Activated naive CD4-positive, alpha-beta T cell treated with Interleukin-2 at 50 U/mL for 16 hours (primary cell): Measurements from ENCODE around the gene PCDH9.
"Not testable (repeated sequence)": the region's sequence is repeated elsewhere in the genome, so short reads cannot be mapped to it uniquely, and the experiment has no call there.

Experiments used
- DNase-seq: peaks from one replicate; pipeline ENCODE4 v3.0.0-alpha.2; 2020

The PCDH9 gene

DNA sequence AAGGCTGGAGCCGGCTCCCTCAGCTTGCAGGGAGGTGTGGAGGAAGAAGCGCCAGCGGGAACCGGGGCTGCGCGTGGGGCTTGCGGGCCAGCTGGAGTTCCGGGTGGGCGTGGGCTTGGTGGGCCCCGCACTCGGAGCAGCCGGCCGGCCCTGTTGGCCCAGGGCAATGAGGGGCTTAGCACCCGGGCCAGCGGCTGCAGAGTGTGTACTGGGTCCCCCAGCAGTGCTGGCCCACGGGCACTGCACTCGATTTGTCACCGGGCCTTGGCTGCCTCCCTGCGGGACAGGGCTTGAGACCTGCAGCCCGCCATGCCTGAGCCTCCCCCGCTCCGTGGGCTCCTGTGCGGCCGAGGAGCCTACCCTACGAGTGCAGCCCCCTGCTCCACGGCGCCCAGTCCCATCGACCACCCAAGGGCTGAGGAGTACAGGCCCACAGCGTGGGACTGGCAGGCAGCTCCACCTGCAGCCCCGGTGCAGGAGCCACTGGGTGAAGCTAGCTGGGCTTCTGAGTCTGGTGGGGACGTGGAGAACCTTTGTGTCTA, 608.2 kb downstream of the PCDH9 start:
- not testable (repeated sequence) for DNase-seq

DNA sequence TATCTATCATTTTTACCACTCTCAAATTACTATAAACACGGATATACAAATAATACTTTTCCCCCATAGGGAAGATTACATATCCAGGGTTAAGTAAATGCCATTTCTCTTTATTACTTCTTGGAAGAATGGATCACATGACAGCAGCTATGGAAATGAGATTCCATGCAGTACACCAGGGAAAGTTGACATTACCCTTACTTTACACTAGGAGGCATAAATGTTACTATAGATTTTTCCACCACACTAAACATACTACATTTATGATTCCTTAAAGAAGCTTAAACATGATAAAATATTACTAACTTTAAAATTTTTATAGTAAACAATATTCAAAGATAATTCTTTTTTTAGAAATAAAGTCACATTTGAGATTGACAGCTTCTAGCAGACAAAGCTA, 611.4 kb downstream of the PCDH9 start:
- DNase-seq, result no peak

DNA sequence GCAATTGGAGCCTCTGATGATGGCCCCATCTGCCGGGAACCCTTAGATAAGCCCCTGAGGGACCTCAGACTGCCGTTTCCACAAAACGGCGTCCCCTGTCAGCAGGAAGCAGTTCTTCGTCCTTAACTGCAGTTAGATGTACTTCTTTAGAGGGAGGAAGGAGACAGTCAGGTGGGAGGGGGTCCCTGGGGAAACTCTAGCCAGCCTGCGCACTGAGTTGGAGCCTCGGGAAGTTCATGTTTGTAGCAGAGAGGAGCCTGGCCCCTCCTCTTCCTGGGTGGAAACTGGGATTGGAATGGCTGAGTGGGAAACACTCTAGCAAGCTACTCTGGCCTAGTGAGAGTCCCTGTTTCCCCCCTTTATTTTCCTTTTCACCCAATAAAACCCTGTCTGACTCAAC, 612.4 kb downstream of the PCDH9 start:
- DNase-seq, result no peak

DNA sequence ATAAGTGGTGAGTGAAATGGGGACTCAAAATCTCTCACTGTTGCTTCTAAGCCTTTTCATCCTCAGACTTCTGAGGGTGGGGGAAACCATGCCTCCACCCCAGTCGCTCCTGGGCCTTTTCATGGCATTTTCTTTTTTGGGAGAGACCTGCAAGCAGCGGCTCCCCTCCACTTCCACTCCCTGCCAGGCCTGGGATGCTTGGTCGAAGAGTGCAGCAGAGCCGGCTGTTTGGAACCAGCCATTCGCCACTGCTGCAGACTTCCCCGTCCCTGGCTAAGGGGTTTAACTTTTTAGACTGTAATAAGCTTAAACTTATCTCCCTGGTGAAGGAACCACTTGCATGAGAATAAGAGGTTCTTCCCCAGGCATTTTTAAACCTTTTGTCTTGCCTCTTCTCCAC, 617.2 kb downstream of the PCDH9 start:
- DNase-seq, result no peak

DNA sequence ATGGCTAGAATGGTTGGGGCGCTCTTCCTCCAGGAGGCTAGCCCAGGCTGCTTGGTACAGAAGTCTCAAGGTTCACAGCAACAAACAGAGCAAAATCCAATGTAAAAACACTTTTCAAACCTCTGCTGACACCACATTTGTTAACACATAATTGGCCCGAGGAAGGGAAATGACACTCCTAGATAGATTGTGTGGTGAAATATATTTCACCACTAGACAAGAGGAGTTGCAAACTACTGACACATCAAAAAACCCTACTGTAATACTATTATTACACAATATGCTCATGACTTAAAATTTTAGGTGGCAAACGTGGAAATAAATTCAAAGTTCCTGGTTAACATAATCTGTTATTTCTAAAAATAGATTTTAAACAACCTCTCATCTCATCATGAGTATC, 643.6 kb downstream of the PCDH9 start:
- no peak for DNase-seq

DNA sequence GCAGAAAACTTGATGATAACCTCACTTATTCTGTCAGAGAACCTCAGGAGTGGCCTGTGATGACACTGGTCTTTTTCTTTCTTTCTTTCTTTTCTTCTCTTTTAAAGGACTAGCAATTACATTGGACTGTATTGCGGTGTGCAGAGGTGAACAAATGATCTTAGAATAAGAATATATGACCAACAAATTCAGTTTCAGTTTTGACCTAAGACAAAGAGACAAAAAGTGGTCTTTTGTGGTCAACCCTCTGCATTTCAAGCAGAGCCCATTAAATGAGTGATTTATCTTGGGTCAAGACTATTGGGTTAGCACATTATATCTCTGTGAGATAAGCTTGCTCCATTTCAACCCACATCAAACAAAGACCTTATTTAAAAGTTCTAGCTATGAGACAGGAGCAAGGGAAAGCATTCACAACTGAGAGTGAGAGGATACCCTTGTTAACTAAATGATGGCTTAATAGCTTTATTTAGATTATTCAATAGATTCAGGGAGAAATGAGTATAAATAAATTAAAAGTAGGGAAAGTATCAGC, 644.4 kb downstream of the PCDH9 start:
- DNase-seq, result no peak

DNA sequence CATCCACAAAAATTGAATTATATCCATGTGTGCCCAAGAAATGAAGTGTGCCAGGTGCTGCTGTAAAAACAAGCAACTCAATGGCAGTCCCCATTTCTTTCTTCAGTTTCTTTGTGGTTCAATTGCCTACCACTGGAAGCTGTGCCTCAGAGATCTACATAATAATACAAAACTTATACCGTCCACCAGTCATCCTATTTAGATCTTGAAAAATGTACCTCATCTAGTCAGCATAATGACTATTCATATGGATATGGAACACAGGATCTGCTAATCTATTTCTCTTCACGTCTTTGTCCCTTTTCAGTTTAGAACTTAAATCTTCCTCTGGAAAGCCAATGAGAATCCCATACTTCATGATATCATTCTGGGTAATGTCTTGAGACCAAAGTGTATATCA, 648.5 kb downstream of the PCDH9 start:
- DNase-seq, result no peak

DNA sequence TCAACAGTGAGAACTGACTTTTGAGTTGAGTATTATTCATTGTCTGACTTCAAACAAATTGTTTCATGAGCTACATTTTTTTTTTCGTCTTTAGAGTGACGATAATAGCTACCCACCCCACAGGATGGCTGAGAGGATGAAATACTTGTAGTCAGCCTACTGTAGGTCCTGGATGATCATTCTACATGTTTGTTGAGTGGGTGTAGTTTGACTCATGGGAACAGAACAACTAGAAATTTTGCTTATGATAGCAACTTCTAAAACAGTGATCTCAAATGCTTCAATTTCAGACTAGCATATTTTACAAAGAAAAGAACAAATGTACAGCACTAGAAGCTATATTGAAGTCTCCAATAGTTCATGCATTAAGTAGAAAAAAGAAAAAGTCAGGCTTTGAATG, 651.8 kb downstream of the PCDH9 start:
- no peak for DNase-seq

DNA sequence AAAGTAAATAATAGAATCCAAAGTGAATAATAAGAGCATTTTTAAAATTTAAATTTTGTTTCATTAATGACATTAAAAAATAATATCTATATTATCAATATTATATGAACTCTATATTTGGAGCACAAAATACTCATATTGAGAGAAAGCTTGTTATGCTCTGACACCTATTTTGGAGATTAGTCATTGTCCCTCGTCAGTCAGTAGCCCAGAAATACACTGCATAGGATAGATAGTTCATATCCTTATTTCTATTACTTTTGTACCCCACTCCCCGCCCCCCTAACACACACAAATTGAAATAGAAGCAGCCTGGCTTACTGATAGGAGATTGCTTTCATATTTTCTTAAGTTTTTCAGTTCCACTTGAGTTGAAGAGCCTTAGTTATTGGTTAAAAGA, 652.8 kb downstream of the PCDH9 start:
- DNase-seq, result no peak

DNA sequence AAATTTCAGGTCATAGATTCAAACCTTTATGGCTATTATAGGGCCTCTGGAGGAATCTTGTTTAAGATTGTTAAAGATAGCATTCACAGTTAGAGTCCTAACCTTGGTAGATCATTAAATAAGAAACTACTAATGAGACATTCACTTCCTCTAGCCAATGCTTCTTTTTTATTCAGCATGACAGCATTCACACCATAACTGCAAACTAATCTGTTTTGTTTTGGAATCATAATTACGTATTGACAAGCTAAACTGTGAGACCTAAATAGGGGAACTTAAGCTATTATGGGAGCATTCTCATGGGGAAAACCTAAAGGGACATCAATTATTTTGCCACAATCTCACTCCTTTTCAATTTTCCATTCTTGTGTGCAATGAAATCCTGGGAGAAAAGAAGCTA, 653.8 kb downstream of the PCDH9 start:
- no peak for DNase-seq

DNA sequence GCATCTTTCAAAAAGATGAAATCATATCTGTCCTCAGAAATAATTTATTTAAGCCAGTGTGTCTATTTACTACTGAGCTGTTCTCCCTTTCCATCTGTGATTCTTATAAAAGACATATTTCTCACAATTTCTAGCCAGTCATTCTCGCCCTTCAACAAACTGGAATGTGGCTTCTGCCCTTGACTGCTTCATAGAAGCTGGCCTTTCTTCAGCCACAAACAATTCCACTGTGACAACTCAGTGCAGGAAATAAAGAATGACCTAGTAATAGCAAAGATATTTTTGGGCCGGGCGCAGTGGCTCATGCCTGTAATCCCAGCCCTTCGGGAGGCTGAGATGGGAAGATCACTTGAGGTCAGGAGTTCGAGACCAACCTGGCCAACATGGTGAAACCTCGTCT, 655.5 kb downstream of the PCDH9 start:
- no peak for DNase-seq

DNA sequence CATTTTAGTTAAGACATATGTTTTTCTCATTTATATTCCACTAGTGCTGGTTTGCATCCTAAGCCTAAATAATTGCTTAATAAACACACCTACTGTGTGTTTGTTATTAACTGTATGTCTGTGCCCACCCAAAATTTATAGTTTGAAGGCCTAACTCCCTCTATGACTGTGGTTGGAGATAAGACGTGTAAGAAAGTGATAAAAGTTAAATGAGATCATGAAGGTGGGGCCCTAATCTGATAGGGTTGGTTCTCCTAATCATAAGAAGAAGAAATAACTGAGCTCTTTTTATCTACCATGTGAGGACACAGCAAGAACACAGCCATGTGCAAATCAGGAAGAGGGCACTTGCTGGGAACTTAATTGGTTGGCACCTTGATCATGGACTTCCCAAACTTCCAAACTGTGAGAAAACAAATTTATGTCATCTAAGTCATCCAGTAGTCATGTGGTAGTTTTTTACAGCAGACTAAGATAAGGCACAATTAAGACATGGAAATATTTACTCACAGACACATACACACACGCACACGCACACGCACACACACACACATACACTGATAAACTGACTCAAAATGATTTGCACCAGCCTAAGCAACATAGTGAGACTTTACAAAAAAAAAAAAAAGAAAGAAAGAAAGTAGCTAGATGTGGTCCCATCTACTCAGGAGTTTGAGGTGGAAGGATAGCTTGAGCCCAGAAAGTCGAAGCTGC, 662.1 kb downstream of the PCDH9 start:
- DNase-seq, result no peak

DNA sequence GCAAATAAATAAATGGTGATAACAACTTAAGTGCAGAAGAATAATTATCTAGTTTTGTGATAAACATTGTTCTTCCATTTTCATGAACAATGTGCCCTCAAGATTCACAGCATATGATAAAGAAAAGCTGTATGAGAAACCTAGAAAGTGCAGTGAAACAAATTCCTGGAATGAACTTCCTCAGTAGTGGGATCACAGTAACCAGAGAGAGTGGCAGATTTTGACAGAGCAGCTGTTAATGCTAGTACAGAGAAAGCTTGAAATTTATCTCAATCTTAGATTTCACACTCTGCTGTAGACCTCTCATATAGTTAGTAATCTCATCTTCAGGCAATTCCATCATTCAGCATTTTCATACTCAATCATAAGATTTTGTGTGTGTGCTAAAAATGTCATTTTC, 664.9 kb downstream of the PCDH9 start:
- no peak for DNase-seq

DNA sequence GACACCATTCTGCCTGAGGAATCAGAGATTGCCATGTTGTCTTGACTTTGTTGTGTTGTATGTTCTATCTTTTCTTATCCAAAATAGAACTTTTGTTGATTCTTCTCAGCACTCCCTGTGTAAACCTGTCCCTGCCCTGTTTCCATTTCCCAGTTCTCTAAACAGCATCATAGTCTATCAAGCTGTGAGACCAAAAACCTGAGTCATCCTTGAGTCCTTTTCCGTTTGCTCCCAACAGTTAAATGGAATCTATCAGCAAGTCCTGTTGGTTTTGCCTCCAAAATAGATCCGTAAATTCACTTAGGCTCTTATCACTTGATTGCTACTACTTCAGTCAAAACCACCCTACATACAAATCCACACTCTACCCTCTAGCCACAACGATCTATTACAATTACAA, 667.1 kb downstream of the PCDH9 start:
- DNase-seq, result no peak

DNA sequence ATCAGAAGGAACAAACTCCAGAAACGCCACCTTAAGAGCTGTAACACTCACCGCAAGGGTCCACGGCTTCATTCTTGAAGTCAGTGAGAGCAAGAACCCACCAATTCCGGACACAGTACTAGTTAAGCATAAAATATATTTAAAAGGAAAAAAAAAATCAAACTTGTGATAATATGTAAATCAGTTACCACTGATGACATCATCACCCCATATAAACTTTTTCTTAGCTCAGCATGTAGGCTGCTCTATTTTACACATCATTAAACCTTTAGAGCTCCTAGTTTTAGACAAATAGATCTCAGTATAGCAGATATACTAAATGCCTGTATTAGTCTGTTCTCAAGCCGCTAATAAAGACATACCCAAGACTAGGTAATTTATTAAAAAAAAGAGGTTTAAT, 668.1 kb downstream of the PCDH9 start:
- no peak for DNase-seq

DNA sequence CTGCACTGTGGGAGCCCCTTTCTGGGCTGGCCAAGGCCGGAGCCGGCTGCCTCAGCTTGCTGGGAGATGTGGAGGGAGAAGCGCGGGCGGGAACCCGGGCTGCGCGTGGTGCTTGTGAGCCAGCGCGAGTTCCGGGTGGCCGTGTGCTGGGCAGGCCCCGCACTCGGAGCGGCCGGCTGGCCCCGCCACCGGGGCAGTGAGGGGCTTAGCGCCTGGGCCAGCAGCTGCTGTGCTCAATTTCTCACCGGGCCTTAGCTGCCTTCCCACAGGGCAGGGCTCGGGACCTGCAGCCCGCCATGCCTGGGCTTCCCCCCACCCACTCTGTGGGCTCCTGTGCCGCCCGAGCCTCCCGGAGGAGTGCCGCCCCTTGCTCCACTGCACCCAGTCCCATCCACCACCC, 669.1 kb downstream of the PCDH9 start:
- DNase-seq, result no peak

DNA sequence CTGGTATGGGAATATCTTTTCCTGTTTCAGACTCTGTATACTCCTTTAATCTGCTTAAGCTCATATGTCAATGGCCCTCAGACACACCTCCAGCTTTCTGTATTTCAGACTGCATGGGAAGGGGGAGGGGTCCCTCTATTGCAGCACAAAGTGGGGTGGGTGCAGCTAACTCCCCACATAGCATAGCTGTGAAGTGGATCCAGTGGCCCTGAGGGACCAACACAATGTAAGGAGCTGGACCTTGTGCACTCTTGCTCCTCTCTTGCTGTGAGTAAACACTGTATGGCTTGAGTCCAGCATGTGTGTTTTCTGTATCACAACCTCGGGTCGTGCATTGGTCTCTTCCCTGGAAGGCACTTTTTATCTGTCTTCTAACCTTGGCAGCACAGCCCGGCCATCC, 669.9 kb downstream of the PCDH9 start:
- no peak for DNase-seq

DNA sequence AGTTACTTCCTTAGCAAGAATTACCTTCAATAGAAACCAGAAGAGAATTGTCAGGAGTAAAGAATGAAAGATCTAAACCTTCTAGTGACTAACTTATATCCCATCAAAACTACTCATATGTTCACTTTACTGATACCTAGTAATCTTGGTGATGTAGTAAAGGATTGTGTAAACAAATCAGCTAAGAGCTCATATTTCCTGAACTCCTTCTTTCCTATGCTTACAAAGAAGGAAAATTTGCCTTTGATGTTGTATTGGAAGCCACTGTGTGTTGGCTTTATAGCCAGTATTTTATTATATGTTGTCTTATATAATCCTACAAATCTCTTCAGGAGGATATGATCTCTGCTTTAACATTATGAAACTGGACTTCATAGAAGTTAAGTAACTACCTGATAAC, 671.0 kb downstream of the PCDH9 start:
- no peak for DNase-seq

DNA sequence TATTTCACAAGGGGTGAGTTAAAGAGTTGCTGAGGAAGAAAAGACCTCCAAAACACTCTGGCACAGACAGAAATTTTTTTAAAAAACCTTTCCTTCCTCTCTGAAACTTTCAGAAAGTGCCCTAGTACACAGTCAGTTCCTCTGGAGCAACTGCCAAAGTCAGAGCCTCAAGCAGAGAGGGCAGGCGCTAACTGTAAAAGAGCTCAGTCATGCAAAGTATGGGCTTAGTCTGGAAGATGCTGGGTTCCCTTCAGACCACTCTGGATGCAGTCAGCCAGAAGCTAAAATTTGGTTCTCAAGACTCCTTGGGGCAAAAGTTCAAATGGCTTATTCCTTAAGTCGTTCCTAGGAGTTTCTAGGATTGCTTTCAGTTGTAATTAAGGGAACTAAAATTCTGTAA, 671.6 kb downstream of the PCDH9 start:
- DNase-seq, result no peak

DNA sequence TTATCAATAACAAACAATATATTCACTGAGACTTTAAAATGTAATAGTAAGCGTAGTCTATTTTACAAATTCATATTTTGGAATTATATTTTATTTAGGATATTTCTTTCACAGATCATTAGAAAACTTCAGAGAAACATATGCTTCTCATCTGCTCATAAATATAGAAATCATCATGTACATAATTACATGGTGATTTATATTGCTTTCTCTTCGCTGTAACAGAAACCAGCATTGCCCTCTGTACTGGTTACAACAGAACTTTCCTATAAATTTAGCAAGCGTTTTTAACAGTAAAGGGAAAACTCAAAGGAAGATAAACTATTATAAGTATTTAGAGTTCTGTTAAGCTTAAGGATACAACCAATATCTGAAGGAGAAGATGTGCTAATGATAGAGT, 672.8 kb downstream of the PCDH9 start:
- DNase-seq, result no peak

DNA sequence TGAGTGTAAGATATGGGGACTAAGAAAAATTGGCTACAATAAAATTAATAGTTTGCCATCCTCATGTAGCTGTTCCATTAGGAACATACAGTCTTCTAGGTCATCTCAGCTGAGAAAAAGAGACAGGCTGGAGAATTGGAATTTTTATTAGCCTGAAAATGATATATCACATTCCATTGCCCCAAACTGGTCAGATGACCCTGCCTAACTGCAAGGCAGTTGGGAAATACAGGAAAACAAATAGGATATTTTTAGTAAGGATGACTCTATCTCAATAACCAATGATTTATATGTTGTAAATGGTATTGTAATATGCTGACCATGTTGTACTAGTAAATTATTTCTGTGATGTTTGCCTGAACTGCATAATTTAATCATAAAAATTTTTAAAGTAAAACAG, 673.8 kb downstream of the PCDH9 start:
- no peak for DNase-seq

DNA sequence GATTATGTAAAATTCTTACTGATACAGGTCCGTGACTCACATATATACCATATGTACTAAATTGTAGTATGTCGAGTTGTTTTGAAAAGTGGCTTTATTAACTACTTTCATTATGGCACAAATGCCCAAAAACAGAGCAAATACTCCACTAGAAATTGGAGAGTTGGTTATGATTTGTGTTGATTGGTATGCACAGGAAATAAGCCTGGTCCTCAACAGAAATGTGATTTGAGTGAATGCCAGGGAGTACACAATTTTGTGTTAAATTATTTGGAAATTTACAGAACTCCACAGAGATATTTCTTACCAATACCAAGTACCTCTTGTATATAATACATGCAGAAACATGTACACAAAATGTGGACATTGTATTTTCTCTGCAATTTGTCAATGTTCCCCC, 676.7 kb downstream of the PCDH9 start:
- no peak for DNase-seq

DNA sequence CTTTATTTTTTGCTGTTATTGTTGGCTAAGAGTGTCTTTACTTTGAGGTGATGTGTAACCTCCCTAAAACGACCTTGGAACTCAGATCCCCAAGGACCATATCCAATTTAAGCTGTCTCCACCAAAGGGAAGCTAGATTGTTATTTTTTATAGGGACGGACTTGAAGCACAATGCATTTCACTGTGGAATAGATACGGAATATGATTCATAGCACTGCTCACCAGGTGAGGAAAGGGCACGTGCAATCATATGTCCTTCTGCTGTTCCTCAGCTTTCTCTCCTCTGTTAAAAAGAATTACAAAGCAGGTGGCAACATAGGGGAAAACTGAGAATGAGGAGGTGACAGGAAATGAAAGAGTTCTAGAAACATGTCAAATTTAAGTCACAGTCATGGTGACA, 679.0 kb downstream of the PCDH9 start:
- no peak for DNase-seq

DNA sequence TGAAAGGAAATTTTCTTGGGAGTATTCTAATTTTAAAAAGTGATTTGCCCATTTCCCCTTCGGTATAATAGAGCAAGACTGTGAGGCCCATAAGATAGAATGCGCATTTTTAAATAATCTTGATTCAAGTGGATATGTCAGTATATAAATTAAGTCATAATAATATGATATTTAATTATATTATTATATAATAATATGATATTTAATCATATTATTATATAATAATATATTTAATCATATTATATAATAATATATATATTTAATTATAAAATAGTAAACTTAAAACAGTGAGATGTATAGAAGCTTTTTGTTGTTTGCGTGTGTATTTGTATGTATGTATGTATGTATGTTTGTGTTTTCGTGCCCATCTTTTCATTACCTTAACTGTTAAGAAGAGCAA, 682.5 kb downstream of the PCDH9 start:
- DNase-seq, result no peak
